Astrocyte of the spinal cord (primary cell): ENCODE measurements around the gene SHLD1.
"Not testable (repeated sequence)": the region's sequence is repeated elsewhere in the genome, so short reads cannot be mapped to it uniquely, and the experiment has no call there.

Source experiments
- DNase-seq: peaks from one replicate; pipeline ENCODE4 v3.0.0; 2011; ENCODE audit warnings: low read depth, low spot score
- H3K4me3 ChIP-seq: 2 replicates; pipeline ENCODE4 v1.5.1; 2011; ENCODE audit warnings: low read depth, mild to moderate bottlenecking, low read length, moderate library complexity
- CTCF ChIP-seq: IDR thresholded peaks from 2 replicates; pipeline ENCODE4 v1.5.1; 2012; ENCODE audit warnings: low read depth, mild to moderate bottlenecking, low read length, inconsistent platforms
- in situ Hi-C: cut with HindIII; loops from 2 replicates; pipeline ENCODE4 v1.10.0; 2017; ENCODE audit warnings: low sequenced_read_pairs

Gene SHLD1

GRCh38 chr20:5722927-5723326 lies 27.3 kb upstream of the SHLD1 start:
- in situ Hi-C loops = no loop called here
- H3K4me3 ChIP-seq = no peak overlapping the region
- no peak for DNase-seq
- no peak for TF ChIP-seq CTCF

DNA sequence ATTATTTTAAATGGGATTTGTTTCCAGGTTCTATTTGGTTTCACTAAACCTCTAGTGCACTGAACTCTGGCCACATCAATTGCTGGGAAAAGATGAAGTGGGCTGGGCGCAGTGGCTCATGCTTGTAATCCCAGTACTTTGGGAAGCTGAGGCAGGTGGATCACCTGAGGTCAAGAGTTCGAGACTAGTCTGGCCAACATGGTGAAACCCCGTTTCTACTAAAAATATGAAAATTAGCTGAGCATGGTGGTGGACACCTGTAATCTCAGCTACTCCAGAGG lies 25.1 kb upstream of the SHLD1 start:
- DNase-seq, H3K4me3 ChIP-seq, in situ Hi-C loops: not testable (repeated sequence)

- no peak for TF ChIP-seq CTCF
- in situ Hi-C loops = no loop called here
- H3K4me3 ChIP-seq = no peak overlapping the region
- DNase-seq = no peak
Observed at GRCh38 chr20:5727018-5727515, 23.1 kb upstream of the SHLD1 start.

DNA sequence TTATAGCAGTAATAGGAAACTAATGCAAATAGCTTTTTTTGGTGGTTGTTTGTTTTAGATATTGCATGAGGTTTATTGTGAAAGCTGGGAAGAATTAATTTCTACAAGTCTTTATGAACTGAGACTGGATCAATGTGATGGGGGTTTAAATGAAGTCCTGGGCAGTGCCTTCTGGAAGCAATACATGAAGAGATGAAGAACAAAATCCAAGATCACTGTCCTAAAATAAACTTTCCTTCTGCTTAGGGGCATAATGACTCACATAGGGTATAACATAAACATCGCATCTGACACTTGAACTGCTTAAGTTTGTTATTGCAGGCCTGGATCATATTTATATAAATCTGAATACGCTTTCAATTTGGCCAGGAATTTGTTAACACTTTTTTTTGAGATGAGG lies 20.9 kb upstream of the SHLD1 start:
- no peak for DNase-seq
- no peak for TF ChIP-seq CTCF
- in situ Hi-C loops = no loop called here
- no peak overlapping the region for H3K4me3 ChIP-seq

GRCh38 chr20:5730131-5730530 lies 20.1 kb upstream of the SHLD1 start:
- in situ Hi-C loops = no loop called here

DNA sequence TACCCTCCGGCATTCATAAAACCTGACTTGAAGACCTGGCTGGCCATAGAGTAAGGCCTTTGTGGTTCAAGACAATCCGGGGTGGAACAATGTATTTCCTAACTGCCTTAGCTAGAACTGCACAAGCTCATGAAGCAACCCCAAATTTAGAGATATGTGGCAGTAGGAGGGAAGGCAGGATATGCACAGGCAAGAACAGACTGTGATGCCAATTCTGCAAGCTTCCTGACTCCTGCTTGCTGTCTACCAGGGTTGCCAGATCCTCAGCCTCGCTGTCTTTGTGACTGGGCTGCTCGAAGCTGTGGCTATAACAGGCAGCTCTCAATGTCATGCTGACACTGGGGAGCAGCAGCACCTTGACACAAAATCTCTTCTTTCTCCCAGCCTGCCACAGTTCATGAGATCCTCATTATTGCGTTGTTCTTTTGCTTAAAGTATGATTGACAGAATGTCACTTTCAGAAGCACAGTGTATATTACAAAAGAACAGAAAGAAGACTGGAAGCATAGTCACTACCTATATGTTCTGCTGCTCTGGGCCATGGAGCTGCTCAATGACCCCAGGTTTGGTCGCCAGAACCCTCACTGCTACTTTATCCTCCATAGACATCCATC lies 18.3 kb upstream of the SHLD1 start:
- no peak overlapping the region for H3K4me3 ChIP-seq
- in situ Hi-C loops = no loop called here
- no peak for TF ChIP-seq CTCF
- no peak for DNase-seq

More at GRCh38 chr20:5730131-5730530, 20.1 kb upstream of the SHLD1 start:
- no peak for TF ChIP-seq CTCF
- no peak for DNase-seq
- no peak overlapping the region for H3K4me3 ChIP-seq

GRCh38 chr20:5734602-5735001 lies 15.6 kb upstream of the SHLD1 start:
- H3K4me3 ChIP-seq = no peak overlapping the region
- in situ Hi-C loops = no loop called here
- TF ChIP-seq CTCF = no peak
- DNase-seq = no peak
